Tibial nerve (tissue), 4 donors: ENCODE measurements around the gene PPAT. TPM values are rescaled to one million over a fixed set of nuclear protein-coding genes. Genes with fewer than 3 reads are reported as not detected.

Source experiments
- DNase-seq, 2 donors: peaks; one replicate each; pipeline ENCODE4 v3.0.0-alpha.2; 2019; ENCODE audit warnings: low spot score in 2 of 2
- H3K27ac ChIP-seq, 4 donors: fragments of 200-600 bp; sonication (generic) in 3 of 4; one replicate each; pipeline ENCODE4 v1.5.1; 2017 to 2019; ENCODE audit warnings: mild to moderate bottlenecking in 1 of 4
- H3K27me3 ChIP-seq, 2 donors: fragments of 200-600 bp; sonication (generic) in 1 of 2; one replicate each; pipeline versions ENCODE4 v1.5.1 to v1.6.0; 2017 to 2019
- H3K36me3 ChIP-seq, 3 donors: fragments of 200-600 bp; sonication (generic); one replicate each; pipeline ENCODE4 v1.5.1; 2018 to 2019
- H3K4me1 ChIP-seq, 4 donors: fragments of 200-600 bp; sonication (generic) in 3 of 4; one replicate each; pipeline ENCODE4 v1.5.1; 2017 to 2019
- H3K4me3 ChIP-seq, 4 donors: fragments of 200-600 bp; sonication (generic) in 3 of 4; one replicate each; pipeline ENCODE4 v1.5.1; 2017 to 2019; ENCODE audit warnings: mild to moderate bottlenecking in 1 of 4, moderate library complexity in 1 of 4
- H3K9me3 ChIP-seq, 4 donors: fragments of 200-600 bp; sonication (generic) in 3 of 4; one replicate each; pipeline ENCODE4 v1.5.1; 2017 to 2019
- CTCF ChIP-seq, 5 experiments: fragments of 200-600 bp in 3 of 5; fragments of 450-650 bp in 2 of 5; sonication (generic) in 3 of 5; IDR thresholded peaks; one replicate each; pipeline ENCODE4 v1.5.1; 2016 to 2019; ENCODE audit warnings: antibody characterized with exemption in 5 of 5, mild to moderate bottlenecking in 3 of 5, moderate library complexity in 2 of 5
- EP300 ChIP-seq, 2 donors: sonication (generic); formaldehyde crosslinking; IDR thresholded peaks; one replicate each; pipeline ENCODE4 v1.6.1; 2017; ENCODE audit warnings: antibody characterized with exemption in 2 of 2, mild to moderate bottlenecking in 1 of 2
- POLR2A ChIP-seq, 2 donors: fragments of 450-650 bp; IDR thresholded peaks; one replicate each; pipeline ENCODE4 v1.6.1; 2017; ENCODE audit warnings: antibody characterized with exemption in 2 of 2, mild to moderate bottlenecking in 2 of 2, moderate library complexity in 2 of 2
- WGBS, 2 donors: methylation state at CpG; one replicate each; pipeline ENCODE4 v1.1.5; 2018; 5-methylcytosine and 5-hydroxymethylcytosine counted together
- total RNA-seq, 4 donors: library from RNA; depleted of rRNA; stranded (reverse); fragments of >200 nt; gene quantifications; one replicate each; pipeline ENCODE4 v1.1.0, GENCODE V29; 2016

Gene PPAT
- total RNA-seq, 4 donors from 2014 or later: 2.2 to 7.8 (median 3.8) TPM

GRCh38 chr4:56348576-56348975, 86.8 kb downstream of the PPAT start:
- no peaks in the 10 kb centered on the region for H3K9me3 ChIP-seq
- TF ChIP-seq POLR2A (IDR thresholded peaks at IDR 0.05) (no peak), EP300 (IDR thresholded peaks at IDR 0.05) (no peak), CTCF (IDR thresholded peaks at IDR 0.05) (no peak)
- 92 to 98% methylated on average over 3 of the region's 3 CpGs for WGBS, 2 donors

GRCh38 chr4:56345458-56345857, 90.0 kb downstream of the PPAT start:
- Histone ChIP-seq H3K36me3 (peaks cover 0 to 48% (median 0%) of the 10 kb centered on the region in 3 donors), H3K4me1 (no peaks in the 10 kb centered on the region), H3K27ac (no peak overlapping the region), H3K27me3 (no peaks in the 10 kb centered on the region), H3K4me3 (no peak overlapping the region), H3K9me3 (no peaks in the 10 kb centered on the region)
- TF ChIP-seq EP300 (IDR thresholded peaks at IDR 0.05): no peak
- TF ChIP-seq POLR2A (IDR thresholded peaks at IDR 0.05): no peak
- no peak for TF ChIP-seq CTCF (IDR thresholded peaks at IDR 0.05)
- WGBS, 2 donors: 92 to 95% methylated on average over 4 of the region's 4 CpGs
- DNase-seq: no peak

More at GRCh38 chr4:56348576-56348975, 86.8 kb downstream of the PPAT start:
- peaks cover 0 to 63% (median 0%) of the 10 kb centered on the region in 3 donors for H3K36me3 ChIP-seq
- H3K27ac ChIP-seq: no peak overlapping the region
- H3K4me1 ChIP-seq: no peaks in the 10 kb centered on the region
- no peak overlapping the region for H3K4me3 ChIP-seq
- no peak for DNase-seq
- H3K27me3 ChIP-seq: no peaks in the 10 kb centered on the region

Other genes starting within 250 kb of the PPAT start
- gene AASDH, start 48.1 kb downstream of the PPAT start, total RNA-seq: 10 to 100 TPM in 3 of 4 donors, 1 to 10 TPM in 1; 8.4 to 15.3 (median 12.3) TPM
- 10 to 100 TPM; 17.8 to 41.7 (median 22.9) TPM for gene PAICS, start 645 bp upstream of the PPAT start, total RNA-seq
- gene SRP72, start 32.0 kb upstream of the PPAT start, total RNA-seq: 10 to 100 TPM; 37.7 to 66.6 (median 60.0) TPM
- gene ARL9, start 70.2 kb upstream of the PPAT start, total RNA-seq: 1 to 10 TPM in 1 of 4 donors, under 1 TPM in 2, not detected in 1; 0.60 to 1.5 (median 0.87) TPM
- gene HOPX, start 245.7 kb upstream of the PPAT start, total RNA-seq: 1 to 10 TPM in 3 of 4 donors, under 1 TPM in 1; 0.63 to 2.7 (median 1.9) TPM